ENCODE measurements around the gene ODF2.
A peak's percentile ranks its signal among the peaks of the same experiment; 100 is the strongest.
"Not testable (repeated sequence)": the region's sequence is repeated elsewhere in the genome, so short reads cannot be mapped to it uniquely, and the experiment has no call there.

Gene ODF2

DNA sequence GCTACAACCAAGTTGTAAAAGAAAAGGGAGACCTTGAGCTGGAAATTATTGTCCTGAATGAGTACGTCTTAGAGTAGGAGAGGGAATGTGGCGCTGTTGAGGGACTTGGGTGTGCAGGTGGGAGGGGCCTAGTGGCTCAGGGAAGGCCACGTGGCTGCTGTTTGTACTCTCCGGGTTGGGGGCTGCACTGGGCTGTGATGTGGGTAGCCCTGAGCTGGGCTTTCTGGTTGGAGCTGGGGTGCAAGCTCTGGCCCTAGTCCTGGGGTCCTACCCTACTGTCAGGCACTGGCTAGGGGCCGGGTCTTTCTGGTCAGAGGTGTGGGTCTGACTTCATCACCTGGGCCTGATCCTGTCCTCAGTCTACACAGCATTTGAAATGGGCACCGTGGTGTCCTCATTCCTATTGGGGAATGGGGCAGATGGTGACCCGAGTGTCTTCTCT is 29.6 kb downstream of the ODF2 start:
- no peak for DNase-seq

- no peak for DNase-seq
Measured at GRCh38 chr9:128486201-128486600, 30.4 kb downstream of the ODF2 start.

- DNase-seq = no peak
Measured at GRCh38 chr9:128493424-128493823, 37.6 kb downstream of the ODF2 start.

- no peak for DNase-seq
Measured at GRCh38 chr9:128494108-128494745, 38.4 kb downstream of the ODF2 start.

GRCh38 chr9:128494746-128495129 is 38.9 kb downstream of the ODF2 start:
- no peak for DNase-seq

DNA sequence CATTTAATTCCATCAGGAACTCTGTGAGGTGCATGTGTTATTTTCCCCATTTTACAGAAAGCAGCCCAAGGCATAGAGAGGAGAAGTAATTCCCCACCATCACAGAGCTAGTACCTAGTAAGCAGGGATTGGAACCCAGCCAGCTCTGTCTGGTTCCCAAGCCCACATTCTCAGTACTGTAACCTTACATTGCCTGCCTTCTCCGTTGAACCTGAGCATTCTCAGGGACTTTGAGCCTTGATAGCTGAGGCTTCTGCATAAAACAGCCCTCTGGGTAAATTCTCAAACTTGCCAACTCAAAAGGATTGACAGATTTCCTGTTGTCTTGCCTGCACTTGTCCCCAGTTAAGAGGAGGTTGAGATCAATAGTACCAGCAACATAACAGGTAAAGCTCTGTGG is 39.5 kb downstream of the ODF2 start:
- DNase-seq = no peak

DNA sequence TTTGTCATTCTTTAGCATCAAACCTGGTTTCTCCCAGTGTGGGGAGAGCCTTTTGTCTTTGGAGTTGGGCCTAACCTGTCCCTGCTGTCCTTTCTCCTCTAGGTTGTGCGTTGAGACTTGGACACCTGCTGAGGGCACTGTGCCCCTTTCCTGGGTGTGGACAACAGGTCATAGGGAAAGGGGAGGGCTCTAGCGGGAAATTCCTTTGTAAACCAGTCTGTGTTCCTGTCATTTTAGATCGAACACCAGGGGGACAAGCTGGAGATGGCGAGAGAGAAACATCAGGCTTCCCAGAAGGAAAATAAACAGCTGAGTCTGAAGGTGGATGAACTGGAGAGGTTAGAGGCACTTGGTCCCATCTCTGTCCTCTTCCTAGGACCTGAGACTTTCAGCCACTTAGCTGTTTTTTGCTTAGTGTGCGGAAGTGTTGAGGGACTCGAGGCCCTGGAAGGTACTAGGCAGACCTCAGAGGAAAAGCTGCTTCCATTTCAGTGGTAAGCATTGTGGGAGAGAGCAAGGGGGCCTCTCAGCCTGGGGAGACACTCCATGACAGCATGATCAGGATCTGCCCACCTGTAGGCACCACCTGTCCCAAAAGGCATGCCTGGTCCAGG is 40.1 kb downstream of the ODF2 start:
- no peak for DNase-seq

GRCh38 chr9:128497824-128498610 is 42.2 kb downstream of the ODF2 start:
- no peak for DNase-seq

DNA sequence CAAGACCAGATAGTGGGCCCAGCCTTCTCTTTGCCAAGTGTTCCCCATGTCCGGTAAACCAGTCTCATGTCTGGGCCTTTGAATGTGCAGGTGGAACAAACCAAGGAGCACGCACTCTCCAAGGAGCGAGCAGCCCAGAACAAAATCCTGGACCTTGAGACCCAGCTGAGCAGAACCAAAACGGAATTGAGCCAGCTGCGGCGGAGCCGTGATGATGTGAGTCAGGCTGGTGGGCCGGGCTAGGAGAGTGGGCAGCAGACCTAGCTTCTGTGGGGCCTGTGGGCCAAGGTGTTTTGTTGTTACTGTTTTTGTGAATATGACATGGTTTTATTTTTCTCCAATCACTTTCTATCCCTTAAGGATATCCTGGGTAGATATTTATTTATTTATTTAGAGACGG is 43.1 kb downstream of the ODF2 start:
- no peak for DNase-seq

- DNase-seq = no peak
Measured at GRCh38 chr9:128499920-128500319, 44.1 kb downstream of the ODF2 start.

GRCh38 chr9:128503415-128503825 is 47.6 kb downstream of the ODF2 start:
- DNase-seq = not testable (repeated sequence)

GRCh38 chr9:128503870-128504269 is 48.1 kb downstream of the ODF2 start:
- no peak for DNase-seq

GRCh38 chr9:128504485-128505413 is 48.9 kb downstream of the ODF2 start, which contains the start of gene GLE1:
TSS of gene GLE1 (plus strand) at chr9:128504719. CDS start at chr9:128504806, 87 bp downstream.
- DNase-seq = peak; percentile 95

DNA sequence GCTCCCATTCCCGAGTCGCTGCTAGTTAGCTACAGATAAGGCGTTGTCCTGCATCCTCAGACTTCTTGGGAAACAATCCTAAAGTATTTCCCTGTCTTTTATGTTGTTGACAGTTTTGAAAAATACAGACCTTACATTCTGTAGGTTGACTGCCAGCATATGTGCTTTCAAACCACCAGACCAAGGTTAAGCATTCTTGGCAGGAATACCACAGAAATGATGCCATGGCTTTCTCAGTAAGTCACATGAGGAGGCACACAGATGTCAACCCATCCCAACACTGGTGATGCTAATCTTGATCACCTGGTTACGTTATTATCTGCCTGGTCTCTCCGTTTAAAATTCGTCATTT is 49.6 kb downstream of the ODF2 start:
- DNase-seq = no peak

GRCh38 chr9:128505906-128506305 is 50.1 kb downstream of the ODF2 start:
- not testable (repeated sequence) for DNase-seq

DNA sequence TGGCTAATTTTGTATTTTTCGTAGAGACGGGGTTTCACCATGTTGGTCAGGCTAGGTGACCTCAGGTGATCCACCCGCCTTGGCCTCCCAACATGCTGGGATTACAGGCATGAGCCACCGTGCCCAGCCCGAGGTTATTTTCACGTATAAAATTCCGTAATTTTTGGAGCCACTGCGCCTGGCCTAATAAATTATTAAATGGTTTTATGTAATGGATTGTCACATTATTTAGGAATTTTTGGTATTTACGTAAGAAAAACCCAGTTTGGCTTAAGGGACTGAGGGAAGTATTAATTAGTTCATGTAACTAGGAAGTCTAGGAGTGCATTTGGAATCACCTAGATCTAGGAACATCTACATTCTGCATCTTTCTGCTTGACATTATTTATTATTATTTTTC is 57.0 kb downstream of the ODF2 start:
- no peak for DNase-seq

DNA sequence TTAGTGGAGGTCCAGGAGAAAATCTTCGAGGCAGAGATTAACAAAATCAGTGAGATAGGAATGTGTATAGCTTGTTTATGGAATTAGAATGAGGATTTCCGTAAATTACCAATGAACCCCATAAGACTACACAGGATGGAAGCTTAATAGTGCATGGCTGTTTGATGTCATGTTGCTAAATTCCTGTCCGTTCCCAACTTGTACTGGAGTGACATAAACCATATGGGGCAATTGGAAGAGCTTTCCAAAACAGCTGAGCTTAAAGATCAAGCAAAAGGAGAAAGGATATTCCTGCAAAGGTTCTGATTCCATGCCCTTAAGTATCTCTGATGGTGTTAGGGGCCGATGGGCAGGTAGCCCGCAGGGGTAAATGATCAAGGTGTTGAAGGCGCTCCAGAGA is 66.2 kb downstream of the ODF2 start:
- no peak for DNase-seq

DNA sequence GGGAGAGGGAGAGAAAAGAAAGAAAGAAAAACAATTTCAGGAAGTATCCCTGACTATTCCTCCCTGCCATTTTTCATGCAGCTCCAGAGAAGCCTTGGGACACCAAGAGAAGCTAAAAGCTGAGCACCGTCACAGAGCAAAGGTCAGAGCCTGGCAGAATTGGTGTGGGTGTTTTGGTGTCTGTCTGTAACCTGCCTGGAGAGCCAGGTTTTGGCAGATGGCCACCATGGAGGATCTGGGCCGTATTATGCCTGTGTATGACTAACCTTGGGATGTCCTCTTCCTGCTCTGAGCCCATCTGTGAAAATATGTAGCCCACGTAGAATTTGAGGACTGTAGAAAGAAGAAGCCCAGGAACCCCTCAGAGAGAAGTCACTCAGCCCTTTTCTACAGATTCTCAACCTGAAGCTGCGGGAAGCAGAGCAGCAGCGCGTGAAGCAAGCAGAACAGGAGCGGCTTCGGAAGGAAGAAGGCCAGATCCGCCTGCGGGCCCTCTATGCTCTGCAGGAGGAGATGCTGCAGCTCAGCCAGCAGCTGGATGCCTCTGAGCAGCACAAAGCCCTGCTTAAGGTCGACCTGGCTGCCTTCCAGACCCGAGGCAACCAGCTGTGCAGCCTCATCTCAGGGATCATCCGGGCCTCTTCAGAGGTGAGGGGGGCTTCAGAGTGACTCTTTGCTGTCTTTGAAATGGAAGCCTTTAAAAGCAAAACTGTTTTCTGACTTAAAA is 67.6 kb downstream of the ODF2 start:
- DNase-seq = no peak

DNA sequence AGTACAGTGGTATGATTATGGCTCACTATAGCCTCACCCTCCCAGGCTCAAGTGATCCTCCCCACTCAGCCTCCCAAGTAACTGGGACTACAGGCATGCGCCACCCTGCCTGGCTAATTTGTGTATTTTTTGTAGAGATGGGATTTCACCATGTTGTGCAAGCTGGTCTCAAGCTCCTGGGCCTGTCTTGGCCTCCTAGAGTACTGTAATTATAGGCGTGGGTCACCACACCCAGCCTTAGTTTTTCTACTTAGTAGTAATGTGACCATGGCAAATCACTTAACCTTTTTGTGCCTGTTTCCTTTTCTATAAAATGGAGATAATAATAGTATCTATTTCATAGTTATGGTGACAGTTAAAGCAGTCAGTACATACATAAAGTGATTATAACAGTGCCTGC is 70.9 kb downstream of the ODF2 start:
- no peak for DNase-seq

- no peak for DNase-seq
Measured at GRCh38 chr9:128528445-128529160, 72.8 kb downstream of the ODF2 start.

DNA sequence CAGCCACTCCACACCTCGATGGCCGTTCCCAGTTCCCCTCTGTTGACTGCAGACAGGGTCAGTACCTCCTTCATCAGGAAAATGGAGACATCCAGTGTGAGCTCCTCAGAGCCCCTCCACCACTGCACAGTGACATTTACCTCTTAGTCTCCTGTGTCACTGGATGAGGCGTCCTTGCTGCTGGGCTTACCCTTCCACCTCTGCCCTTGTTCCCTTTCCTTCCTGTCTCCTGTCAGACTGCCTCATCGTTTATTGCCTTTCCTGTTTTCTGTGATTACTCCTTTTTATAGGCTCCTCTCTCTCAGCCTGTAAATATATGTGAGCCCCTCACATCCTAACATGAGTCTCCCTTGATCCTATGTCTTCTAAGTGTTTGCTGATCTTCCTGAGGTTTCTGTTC is 73.4 kb downstream of the ODF2 start:
- DNase-seq = no peak

GRCh38 chr9:128532581-128532980 is 76.8 kb downstream of the ODF2 start:
- DNase-seq = no peak
